Peyer's patch (tissue), 4 donors: ENCODE measurements around the gene NPTN. TPM values are rescaled to one million over a fixed set of nuclear protein-coding genes. Genes with fewer than 3 reads are reported as not detected.
A peak's percentile ranks its signal among the peaks of the same experiment; 100 is the strongest.

Experiments used
- DNase-seq, 3 donors: peaks; one replicate each; pipeline ENCODE4 v3.0.0-alpha.2; 2017 to 2019
- H3K27ac ChIP-seq, 4 donors: fragments of 200-600 bp; sonication (generic); one replicate each; pipeline ENCODE4 v1.5.1; 2016 to 2019
- H3K27me3 ChIP-seq, 2 donors: fragments of 200-600 bp; sonication (generic); one replicate each; pipeline ENCODE4 v1.5.1; 2019
- H3K36me3 ChIP-seq, 3 donors: fragments of 200-600 bp; sonication (generic); one replicate each; pipeline ENCODE4 v1.5.1; 2016 to 2019
- H3K4me1 ChIP-seq, 4 donors: fragments of 200-600 bp; sonication (generic); one replicate each; pipeline ENCODE4 v1.5.1; 2016 to 2019
- H3K4me3 ChIP-seq, 4 donors: fragments of 200-600 bp; sonication (generic); 1 replicate in 3 of 4; 2 replicates in 1 of 4; pipeline ENCODE4 v1.5.1; 2016 to 2019; ENCODE audit warnings: mild to moderate bottlenecking in 1 of 4
- H3K9me3 ChIP-seq, 4 donors: fragments of 200-600 bp; sonication (generic); one replicate each; pipeline ENCODE4 v1.5.1; 2016 to 2019; ENCODE audit warnings: mild to moderate bottlenecking in 1 of 4
- POLR2A ChIP-seq, 2 donors: fragments of 450-650 bp; IDR thresholded peaks; one replicate each; pipeline ENCODE4 v1.5.1; 2017; ENCODE audit warnings: antibody characterized with exemption in 2 of 2, mild to moderate bottlenecking in 2 of 2, moderate library complexity in 2 of 2
- total RNA-seq, 4 donors: library from RNA; depleted of rRNA; stranded (reverse); fragments of >200 nt; gene quantifications; one replicate each; pipeline ENCODE4 v1.1.0, GENCODE V29; 2016
- TF ChIP-seq, protein P1 (sequence below), 6 experiments: fragments of 450-650 bp in 4 of 6; fragments of 200-600 bp in 2 of 6; sonication (generic) in 1 of 6; IDR thresholded peaks; one replicate each; pipeline ENCODE4 v1.5.1; 2017 to 2019; ENCODE audit warnings: antibody characterized with exemption in 6 of 6, mild to moderate bottlenecking in 3 of 6, moderate library complexity in 1 of 6

The NPTN gene
- total RNA-seq, 4 donors from 2014 or later: 66.0 to 173 (median 133) TPM

DNA sequence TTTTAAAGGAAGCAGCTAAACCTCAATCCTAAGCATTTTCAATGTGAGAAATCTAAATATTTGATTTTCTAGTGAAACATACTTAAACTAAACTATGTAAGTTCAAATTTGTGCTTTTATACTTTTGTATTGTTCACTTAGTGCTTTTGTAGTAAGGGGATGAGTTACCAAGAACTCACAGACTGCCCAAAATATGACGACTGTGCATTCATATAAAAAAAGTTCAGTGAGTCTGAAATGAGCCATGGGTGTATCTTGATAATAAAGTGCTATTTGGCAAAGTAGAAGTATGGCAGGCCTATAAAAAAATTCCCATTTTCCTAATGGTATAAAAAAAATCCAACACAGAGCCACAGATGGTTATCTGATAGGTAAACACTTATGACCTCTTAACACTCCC, 66.2 kb downstream of the NPTN start:
- Histone ChIP-seq H3K36me3 (peaks cover 0 to 91% (median 0%) of the 10 kb centered on the region in 3 donors), H3K27me3 (no peaks in the 10 kb centered on the region), H3K9me3 (no peaks in the 10 kb centered on the region), H3K4me3 (no peak overlapping the region), H3K4me1 (peaks cover 0 to 7% (median 0%) of the 10 kb centered on the region in 4 donors), H3K27ac (no peak overlapping the region)
- TF ChIP-seq, protein P1, sequence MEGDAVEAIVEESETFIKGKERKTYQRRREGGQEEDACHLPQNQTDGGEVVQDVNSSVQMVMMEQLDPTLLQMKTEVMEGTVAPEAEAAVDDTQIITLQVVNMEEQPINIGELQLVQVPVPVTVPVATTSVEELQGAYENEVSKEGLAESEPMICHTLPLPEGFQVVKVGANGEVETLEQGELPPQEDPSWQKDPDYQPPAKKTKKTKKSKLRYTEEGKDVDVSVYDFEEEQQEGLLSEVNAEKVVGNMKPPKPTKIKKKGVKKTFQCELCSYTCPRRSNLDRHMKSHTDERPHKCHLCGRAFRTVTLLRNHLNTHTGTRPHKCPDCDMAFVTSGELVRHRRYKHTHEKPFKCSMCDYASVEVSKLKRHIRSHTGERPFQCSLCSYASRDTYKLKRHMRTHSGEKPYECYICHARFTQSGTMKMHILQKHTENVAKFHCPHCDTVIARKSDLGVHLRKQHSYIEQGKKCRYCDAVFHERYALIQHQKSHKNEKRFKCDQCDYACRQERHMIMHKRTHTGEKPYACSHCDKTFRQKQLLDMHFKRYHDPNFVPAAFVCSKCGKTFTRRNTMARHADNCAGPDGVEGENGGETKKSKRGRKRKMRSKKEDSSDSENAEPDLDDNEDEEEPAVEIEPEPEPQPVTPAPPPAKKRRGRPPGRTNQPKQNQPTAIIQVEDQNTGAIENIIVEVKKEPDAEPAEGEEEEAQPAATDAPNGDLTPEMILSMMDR (IDR thresholded peaks at IDR 0.05): no peak
- TF ChIP-seq POLR2A (IDR thresholded peaks at IDR 0.05): no peak
- no peak for DNase-seq

DNA sequence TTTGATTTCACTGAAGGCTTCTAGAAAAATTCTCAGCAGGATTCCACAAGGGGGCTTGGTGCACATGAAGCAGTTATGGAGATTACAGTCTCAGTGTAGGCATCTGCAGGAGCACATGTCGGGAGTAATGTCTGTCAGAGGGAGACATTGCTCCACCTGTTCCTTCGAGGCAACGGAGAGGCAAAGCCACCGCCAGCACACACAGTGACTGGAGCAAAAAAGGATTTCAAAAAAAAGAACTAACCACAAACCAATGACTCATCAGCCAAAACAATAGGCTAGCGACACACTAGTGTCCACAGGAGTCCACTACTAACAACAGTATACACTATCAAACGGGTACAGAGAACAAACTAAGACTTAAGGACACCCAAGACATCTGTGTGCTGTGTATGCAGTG, 68.9 kb downstream of the NPTN start:
- no peaks in the 10 kb centered on the region for H3K27me3 ChIP-seq
- no peak for DNase-seq
- H3K9me3 ChIP-seq: no peaks in the 10 kb centered on the region
- no peaks in the 10 kb centered on the region for H3K4me1 ChIP-seq
- no peak overlapping the region for H3K4me3 ChIP-seq
- H3K36me3 ChIP-seq: peaks cover 0 to 87% (median 0%) of the 10 kb centered on the region in 3 donors
- TF ChIP-seq, protein P1 (IDR thresholded peaks at IDR 0.05): peak in 1 of 6 experiments; percentile 7
- TF ChIP-seq POLR2A (IDR thresholded peaks at IDR 0.05): no peak
- no peak overlapping the region for H3K27ac ChIP-seq

DNA sequence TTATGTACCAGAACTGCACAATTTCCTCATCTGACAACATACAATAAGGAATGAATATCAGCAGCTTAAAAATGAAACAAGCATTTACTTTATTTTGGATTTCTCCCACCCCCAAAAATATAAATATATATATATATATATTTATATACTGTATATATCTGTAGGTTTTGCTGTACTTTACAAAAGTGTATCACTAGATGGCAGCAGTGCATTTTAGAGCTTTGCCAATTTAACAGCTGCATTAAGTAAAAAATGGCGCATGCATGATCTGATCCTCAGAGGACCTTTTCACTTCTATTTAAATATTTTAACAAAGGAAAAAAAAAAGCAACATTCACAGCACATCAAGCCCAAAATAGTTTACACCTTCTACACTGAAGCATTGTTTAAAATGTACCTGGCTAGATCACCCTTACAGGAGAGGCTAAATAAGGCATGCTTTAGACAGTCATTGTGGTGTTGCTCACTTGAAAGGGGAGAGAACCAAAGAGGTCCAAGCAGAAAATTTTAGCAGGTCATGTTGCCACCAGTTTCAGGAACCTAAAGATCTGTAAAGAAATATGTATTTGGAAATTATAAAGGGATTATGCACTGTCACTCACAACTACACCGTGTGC, 72.6 kb downstream of the NPTN start:
- peaks cover 0 to 75% (median 0%) of the 10 kb centered on the region in 3 donors for H3K36me3 ChIP-seq
- TF ChIP-seq, protein P1 (IDR thresholded peaks at IDR 0.05): peak in 4 of 6 experiments; percentile 54 to 63 (median 60)
- TF ChIP-seq POLR2A (IDR thresholded peaks at IDR 0.05): no peak
- H3K27ac ChIP-seq: no peak overlapping the region
- H3K4me1 ChIP-seq: no peaks in the 10 kb centered on the region
- H3K9me3 ChIP-seq: no peaks in the 10 kb centered on the region
- H3K4me3 ChIP-seq: no peak overlapping the region
- DNase-seq: no peak
- no peaks in the 10 kb centered on the region for H3K27me3 ChIP-seq

DNA sequence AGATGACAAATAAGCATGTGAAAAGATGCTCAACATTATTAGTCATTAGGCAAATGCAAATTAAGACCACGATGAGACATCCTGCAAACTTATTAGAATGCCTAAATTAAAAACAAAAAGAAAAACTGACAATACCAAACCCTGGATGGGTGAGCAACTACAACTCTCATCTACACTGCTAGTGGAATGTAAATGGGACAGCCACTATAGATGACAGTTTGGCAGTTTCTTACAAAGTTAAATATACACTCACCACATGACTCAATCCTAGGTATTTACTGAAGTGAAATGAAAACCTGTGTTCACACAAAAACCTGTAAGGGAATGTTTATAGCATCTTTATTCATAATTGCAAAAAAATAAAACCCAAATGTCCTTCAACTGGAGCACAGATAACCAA, 74.7 kb downstream of the NPTN start:
- no peaks in the 10 kb centered on the region for H3K4me1 ChIP-seq
- no peak overlapping the region for H3K4me3 ChIP-seq
- H3K36me3 ChIP-seq: peaks cover 0 to 61% (median 0%) of the 10 kb centered on the region in 3 donors
- H3K27ac ChIP-seq: no peak overlapping the region
- no peaks in the 10 kb centered on the region for H3K9me3 ChIP-seq
- TF ChIP-seq, protein P1 (IDR thresholded peaks at IDR 0.05): no peak
- DNase-seq: no peak
- H3K27me3 ChIP-seq: no peaks in the 10 kb centered on the region

DNA sequence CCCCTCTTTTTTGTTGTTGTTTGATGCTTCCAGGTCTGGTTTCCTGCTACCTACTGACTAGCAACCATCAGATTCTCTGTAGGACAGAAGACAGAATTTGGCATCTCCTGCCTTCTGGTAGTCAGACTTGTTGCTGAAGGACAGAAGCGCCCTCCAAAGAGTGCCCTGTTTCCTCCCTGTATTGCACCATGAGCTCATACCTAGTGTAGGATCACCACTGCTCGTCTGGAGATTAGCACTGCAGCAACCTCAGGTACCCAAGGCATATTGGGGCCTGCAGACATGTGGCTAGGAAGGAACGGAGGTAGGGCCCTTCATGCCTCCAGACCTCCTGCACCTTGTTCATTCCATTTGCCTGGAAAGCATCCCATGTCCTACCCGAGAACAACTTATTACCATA, 78.1 kb downstream of the NPTN start:
- Histone ChIP-seq H3K27me3 (no peaks in the 10 kb centered on the region), H3K4me1 (no peaks in the 10 kb centered on the region), H3K27ac (no peak overlapping the region), H3K36me3 (peaks cover 0 to 33% (median 0%) of the 10 kb centered on the region in 3 donors), H3K9me3 (no peaks in the 10 kb centered on the region), H3K4me3 (no peak overlapping the region)
- no peak for TF ChIP-seq POLR2A (IDR thresholded peaks at IDR 0.05)
- TF ChIP-seq, protein P1 (IDR thresholded peaks at IDR 0.05): no peak
- DNase-seq: no peak
